Colonic mucosa (tissue), 4 donors: ENCODE results near the gene ESD. TPM values are rescaled to one million over a fixed set of nuclear protein-coding genes. Genes with fewer than 3 reads are reported as not detected.

Source experiments
- DNase-seq: peaks from one replicate; pipeline ENCODE4 v3.0.0-alpha.2; 2020
- H3K27ac ChIP-seq: fragments of 200-600 bp; one replicate; pipeline ENCODE4 v1.8.0; 2021
- H3K27me3 ChIP-seq: fragments of 200-600 bp; one replicate; pipeline ENCODE4 v1.8.0; 2021
- H3K36me3 ChIP-seq: fragments of 200-600 bp; one replicate; pipeline ENCODE4 v1.8.0; 2021
- H3K4me1 ChIP-seq: fragments of 200-600 bp; one replicate; pipeline ENCODE4 v1.8.0; 2021; ENCODE audit warnings: mild to moderate bottlenecking
- H3K4me3 ChIP-seq: fragments of 200-600 bp; one replicate; pipeline ENCODE4 v1.8.0; 2021
- H3K9ac ChIP-seq, 2 donors: one replicate each; pipeline ENCODE4 v1.7.0; 2013; ENCODE audit warnings: control low read depth in 2 of 2, low read depth in 2 of 2, low read length in 2 of 2
- H3K9me3 ChIP-seq: fragments of 200-600 bp; one replicate; pipeline ENCODE4 v1.8.0; 2021
- CTCF ChIP-seq: fragments of 200-600 bp; IDR thresholded peaks from one replicate; pipeline ENCODE4 v1.8.0; 2022; ENCODE audit warnings: antibody characterized with exemption, mild to moderate bottlenecking
- intact Hi-C: fragments of 100-400 bp; cut with DNase I; formaldehyde crosslinking; loops from one replicate; pipeline ENCODE4 v1.14.1; 2022
- total RNA-seq, 2 donors: library from RNA; stranded (reverse); fragmentation: NEBNext Ultra II Directional in 1 of 2; extraction: Animal tissue kit (Norgen Biotek cat#: 25700) in 1 of 2; gene quantifications; one replicate each; pipeline ENCODE4 v1.2.1, GENCODE V29; 2021
- donor health status: healthy.
- donor health status: DM: no; HTN: no; CAD: no.
- donor health status: DM: no; HTN: no; CAD: no.

ESD gene
- total RNA-seq, 2 donors from 2014 or later: 100 to 122 TPM

- H3K9ac ChIP-seq: no peak overlapping the region
Measured at GRCh38 chr13:46795321-46795720, 1.6 kb downstream of the ESD start.

GRCh38 chr13:46783504-46783903, 13.5 kb downstream of the ESD start:
- Histone ChIP-seq H3K27ac (no peak overlapping the region), H3K9me3 (no peaks in the 10 kb centered on the region), H3K4me3 (no peak overlapping the region), H3K9ac (no peak overlapping the region), H3K36me3 (peaks cover 14% of the 10 kb centered on the region), H3K27me3 (no peaks in the 10 kb centered on the region), H3K4me1 (no peaks in the 10 kb centered on the region)
- no peak for TF ChIP-seq CTCF
- DNase-seq: no peak
- intact Hi-C loops: no loop called here

More at GRCh38 chr13:46795321-46795720, 1.6 kb downstream of the ESD start:
- Histone ChIP-seq H3K9me3 (no peaks in the 10 kb centered on the region), H3K4me3 (no peak overlapping the region), H3K27ac (no peak overlapping the region), H3K27me3 (no peaks in the 10 kb centered on the region), H3K4me1 (peaks cover 4% of the 10 kb centered on the region), H3K36me3 (no peaks in the 10 kb centered on the region)
- no peak for DNase-seq
- intact Hi-C loops: no loop called here
- TF ChIP-seq CTCF: no peak

DNA sequence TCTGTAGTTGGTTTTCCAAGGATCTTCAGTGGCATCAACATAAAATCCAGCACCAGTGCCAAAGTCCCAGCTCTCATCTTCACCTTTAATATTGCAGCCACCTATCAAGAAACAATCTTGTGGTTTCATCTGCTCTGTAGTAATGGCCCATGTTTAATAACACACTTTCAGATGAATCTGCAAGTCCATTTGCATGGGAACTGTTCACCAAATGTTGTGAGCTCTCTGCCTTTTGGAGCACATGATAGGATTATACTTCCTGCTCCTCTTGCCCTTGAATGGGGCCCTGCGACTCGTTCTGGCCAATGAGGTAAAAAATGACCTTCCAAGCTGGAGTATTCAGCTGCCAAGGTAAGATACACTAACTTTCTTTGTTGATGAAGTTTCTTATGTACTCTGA, 14.3 kb downstream of the ESD start:
- intact Hi-C loops: no loop called here
- no peak for DNase-seq
- peaks cover 14% of the 10 kb centered on the region for H3K36me3 ChIP-seq
- H3K4me3 ChIP-seq: no peak overlapping the region
- no peaks in the 10 kb centered on the region for H3K4me1 ChIP-seq
- H3K9ac ChIP-seq: no peak overlapping the region
- no peak overlapping the region for H3K27ac ChIP-seq
- H3K27me3 ChIP-seq: no peaks in the 10 kb centered on the region
- no peaks in the 10 kb centered on the region for H3K9me3 ChIP-seq
- no peak for TF ChIP-seq CTCF

- Histone ChIP-seq H3K27ac (no peak overlapping the region), H3K9me3 (no peaks in the 10 kb centered on the region), H3K36me3 (peaks cover 15% of the 10 kb centered on the region), H3K4me3 (no peak overlapping the region), H3K9ac (no peak overlapping the region), H3K4me1 (no peaks in the 10 kb centered on the region), H3K27me3 (no peaks in the 10 kb centered on the region)
- no peak for DNase-seq
- intact Hi-C loops: no loop called here
- TF ChIP-seq CTCF: no peak
Measured at GRCh38 chr13:46782066-46782465, 14.9 kb downstream of the ESD start.

GRCh38 chr13:46778890-46779289, 18.1 kb downstream of the ESD start:
- Histone ChIP-seq H3K27me3 (no peaks in the 10 kb centered on the region), H3K9me3 (no peaks in the 10 kb centered on the region), H3K4me3 (no peak overlapping the region), H3K9ac (no peak overlapping the region), H3K27ac (no peak overlapping the region), H3K4me1 (no peaks in the 10 kb centered on the region), H3K36me3 (peaks cover 15% of the 10 kb centered on the region)
- intact Hi-C loops: no loop called here
- DNase-seq: no peak
- TF ChIP-seq CTCF: no peak

DNA sequence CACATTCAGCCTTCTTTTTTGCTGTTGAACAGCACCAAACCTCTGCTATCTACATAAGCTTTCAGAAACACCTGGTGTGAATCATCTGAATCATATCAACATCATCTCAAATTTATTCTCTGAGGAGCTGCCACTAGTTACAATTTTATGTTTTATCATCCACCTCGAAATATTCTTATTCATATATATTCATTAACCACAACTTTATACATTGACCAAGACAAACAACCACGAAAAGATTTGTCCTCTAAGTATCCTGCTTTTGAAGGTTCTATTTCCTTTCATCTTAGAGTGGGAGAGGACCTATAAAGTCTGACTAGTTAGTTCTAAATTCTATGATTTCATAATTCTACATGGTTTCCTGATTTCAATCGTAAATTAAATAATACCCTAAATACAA, 18.9 kb downstream of the ESD start:
- Histone ChIP-seq H3K9ac (no peak overlapping the region), H3K27ac (no peak overlapping the region), H3K36me3 (peaks cover 15% of the 10 kb centered on the region), H3K27me3 (no peaks in the 10 kb centered on the region), H3K9me3 (no peaks in the 10 kb centered on the region), H3K4me1 (no peaks in the 10 kb centered on the region), H3K4me3 (no peak overlapping the region)
- DNase-seq: no peak
- intact Hi-C loops: no loop called here
- no peak for TF ChIP-seq CTCF
